Measurements from ENCODE around the gene EPHB4.

EPHB4 gene

DNA sequence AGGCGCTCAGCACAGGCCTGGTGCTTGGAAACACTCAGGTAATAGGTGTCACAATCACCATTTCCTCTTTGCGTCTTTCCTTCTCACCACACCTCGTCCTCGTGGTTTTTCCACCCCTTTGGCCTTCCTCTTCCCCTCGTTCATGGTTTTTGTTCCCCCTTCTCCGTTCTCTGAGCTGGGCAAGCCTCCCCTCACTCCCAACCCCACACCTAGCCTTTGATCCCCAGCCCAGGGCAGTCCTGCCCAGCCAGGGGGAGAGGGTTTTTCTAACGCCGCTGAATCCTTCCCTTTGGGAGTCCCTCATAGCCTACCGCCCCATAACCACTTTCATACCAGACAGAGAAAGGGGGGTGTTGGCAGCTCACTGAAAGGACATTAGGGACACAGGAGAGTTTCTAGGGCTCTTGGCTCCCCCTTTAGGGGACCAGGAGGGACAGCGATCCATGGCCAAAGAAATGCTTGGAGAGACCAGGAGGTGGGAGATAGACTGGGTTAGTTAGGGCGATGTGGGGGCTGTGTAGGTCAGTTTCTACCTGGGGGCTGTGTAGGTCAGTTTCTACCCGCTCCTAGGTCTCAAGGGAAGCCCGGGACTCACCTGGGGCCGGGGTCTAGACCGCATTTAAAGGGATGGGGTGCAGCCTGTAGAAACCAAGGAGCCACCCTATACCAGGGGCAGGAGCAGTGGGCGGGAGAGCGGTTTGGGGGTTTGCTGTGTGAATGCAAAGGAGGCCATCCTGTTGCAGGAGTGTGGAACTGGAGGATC lies 1.4 kb downstream of the EPHB4 start:
- TF ChIP-seq, protein P1, sequence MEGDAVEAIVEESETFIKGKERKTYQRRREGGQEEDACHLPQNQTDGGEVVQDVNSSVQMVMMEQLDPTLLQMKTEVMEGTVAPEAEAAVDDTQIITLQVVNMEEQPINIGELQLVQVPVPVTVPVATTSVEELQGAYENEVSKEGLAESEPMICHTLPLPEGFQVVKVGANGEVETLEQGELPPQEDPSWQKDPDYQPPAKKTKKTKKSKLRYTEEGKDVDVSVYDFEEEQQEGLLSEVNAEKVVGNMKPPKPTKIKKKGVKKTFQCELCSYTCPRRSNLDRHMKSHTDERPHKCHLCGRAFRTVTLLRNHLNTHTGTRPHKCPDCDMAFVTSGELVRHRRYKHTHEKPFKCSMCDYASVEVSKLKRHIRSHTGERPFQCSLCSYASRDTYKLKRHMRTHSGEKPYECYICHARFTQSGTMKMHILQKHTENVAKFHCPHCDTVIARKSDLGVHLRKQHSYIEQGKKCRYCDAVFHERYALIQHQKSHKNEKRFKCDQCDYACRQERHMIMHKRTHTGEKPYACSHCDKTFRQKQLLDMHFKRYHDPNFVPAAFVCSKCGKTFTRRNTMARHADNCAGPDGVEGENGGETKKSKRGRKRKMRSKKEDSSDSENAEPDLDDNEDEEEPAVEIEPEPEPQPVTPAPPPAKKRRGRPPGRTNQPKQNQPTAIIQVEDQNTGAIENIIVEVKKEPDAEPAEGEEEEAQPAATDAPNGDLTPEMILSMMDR (IDR thresholded peaks at IDR 0.05; ENCODE audit: extremely low read depth, insufficient read depth, missing control alignments): no peak
- DNase-seq (ENCODE audit: low spot score): peak; percentile 29
- in situ Hi-C loops (cut with MboI; ENCODE audit: low pct_unique_long_range_greater_than_20kb, low sequenced_read_pairs, unreplicated experiment): no loop called here

DNA sequence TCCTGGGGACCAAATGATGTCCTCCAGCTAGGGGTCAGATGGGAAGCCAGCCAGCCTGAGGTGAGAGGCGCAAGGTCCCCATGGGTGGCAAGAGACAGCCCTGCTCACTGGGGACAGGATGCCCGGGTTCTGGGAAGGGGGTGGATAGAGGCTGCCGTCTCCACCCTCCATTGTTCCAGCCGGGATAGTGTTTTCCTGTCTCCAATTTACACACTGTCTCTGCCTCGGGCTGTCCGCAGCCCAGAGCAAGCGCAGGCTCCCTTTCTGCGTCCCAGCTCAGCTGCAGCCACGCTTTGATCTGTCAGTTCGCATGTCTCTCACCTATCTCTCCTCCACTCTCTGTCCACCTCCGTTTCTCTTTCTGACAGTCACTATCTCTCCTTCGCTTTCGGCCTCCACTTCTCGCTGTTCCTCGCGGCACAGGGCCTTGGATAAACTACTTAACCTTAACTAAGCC lies 2.1 kb downstream of the EPHB4 start:
- TF ChIP-seq, protein P1 (IDR thresholded peaks at IDR 0.05; ENCODE audit: extremely low read depth, insufficient read depth, missing control alignments): no peak
- peak; percentile 11 for DNase-seq (ENCODE audit: low spot score)

DNA sequence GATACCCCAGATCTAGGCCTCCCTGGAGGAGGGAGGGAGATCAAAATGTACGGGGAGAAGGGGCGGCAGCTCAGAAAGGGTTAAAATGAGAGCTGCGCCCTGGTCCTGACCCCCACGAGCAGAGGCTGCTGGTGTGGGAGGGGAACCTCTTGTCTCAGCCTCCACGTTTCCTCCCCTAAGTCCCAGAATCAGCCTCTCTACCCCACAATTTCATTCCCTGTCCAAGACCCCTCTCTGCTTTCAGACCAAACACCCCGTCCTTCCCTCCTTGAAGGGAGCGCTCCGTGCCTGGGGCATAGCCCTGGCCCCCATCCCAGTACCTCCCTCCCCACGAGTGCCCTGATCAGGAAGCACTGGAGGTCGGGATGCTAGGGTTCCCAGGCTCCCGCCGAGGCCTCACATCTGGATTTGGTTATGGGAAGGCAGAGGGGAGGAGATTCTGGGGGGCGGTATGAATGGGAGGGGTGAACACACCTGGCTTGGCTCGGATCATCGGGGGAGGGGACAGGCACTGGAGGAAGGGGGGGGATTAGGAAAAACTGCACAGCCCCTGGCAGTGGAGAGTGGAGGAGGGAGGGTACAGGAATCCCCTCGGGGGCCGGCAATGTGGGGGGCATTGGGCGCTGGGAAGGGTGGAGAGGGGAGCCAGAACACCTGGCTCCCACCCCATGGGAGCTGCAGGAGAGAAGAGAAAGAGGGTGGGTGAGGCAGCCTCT lies 2.7 kb downstream of the EPHB4 start:
- TF ChIP-seq, protein P1 (IDR thresholded peaks at IDR 0.05; ENCODE audit: extremely low read depth, insufficient read depth, missing control alignments): no peak
- DNase-seq (ENCODE audit: low spot score): no peak
- in situ Hi-C loops (cut with MboI; ENCODE audit: low pct_unique_long_range_greater_than_20kb, low sequenced_read_pairs, unreplicated experiment): no loop called here

More for the DNA sequence above, 2.1 kb downstream of the EPHB4 start:
- in situ Hi-C loops (cut with MboI; ENCODE audit: low pct_unique_long_range_greater_than_20kb, low sequenced_read_pairs, unreplicated experiment): no loop called here

DNA sequence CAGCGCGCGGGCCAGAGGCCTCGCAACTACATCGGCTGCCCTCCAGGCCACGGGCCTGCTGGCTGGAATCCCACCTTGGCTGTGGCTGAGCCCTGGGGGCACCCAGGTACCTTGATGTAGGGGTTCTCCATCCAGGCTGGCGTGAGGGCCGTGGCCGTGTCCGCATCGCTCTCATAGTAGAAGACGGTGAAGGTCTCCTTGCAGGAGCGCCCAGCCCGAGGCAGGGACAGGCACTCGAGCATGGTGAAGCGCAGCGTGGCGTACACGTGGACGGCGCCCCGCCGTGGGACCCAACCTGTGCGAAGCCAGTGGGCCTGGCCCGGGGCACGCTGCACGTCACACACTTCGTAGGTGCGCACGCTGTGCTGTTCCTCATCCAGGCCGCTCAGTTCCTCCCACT lies 3.8 kb downstream of the EPHB4 start:
- in situ Hi-C loops (cut with MboI; ENCODE audit: low pct_unique_long_range_greater_than_20kb, low sequenced_read_pairs, unreplicated experiment): no loop called here

DNA sequence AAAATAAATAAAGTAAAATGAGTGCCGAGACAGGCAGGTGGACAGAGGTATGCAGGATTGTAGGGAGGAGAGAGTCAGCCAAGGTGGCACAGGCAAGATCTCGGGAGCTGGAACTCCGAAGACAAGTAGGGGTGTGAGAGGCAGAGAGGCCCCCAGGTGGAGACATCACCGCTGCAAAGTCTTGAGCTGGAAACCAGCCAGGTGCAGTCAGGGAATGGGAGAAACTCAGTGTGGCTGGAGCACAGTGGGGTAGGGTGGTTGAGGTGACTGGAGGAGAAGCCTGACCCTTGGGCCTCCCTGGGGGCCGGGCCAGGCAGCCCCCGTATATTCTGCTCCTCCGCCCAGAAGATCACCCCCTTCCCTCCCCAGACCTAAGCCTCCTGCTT lies 4.2 kb downstream of the EPHB4 start:
- in situ Hi-C loops (cut with MboI; ENCODE audit: low pct_unique_long_range_greater_than_20kb, low sequenced_read_pairs, unreplicated experiment): no loop called here
- no peak for DNase-seq (ENCODE audit: low spot score)

More for the DNA sequence above, 3.8 kb downstream of the EPHB4 start:
- no peak for DNase-seq (ENCODE audit: low spot score)
- TF ChIP-seq, protein P1 (IDR thresholded peaks at IDR 0.05; ENCODE audit: extremely low read depth, insufficient read depth, missing control alignments): no peak

More for the DNA sequence above, 4.2 kb downstream of the EPHB4 start:
- TF ChIP-seq, protein P1 (IDR thresholded peaks at IDR 0.05; ENCODE audit: extremely low read depth, insufficient read depth, missing control alignments): no peak
